Activated naive CD4-positive, alpha-beta T cell treated with anti-CD3 and anti-CD28 coated beads, Interleukin-2, amount 50 U/mL, for 24 hours (primary cell): ENCODE data around the gene CFLAR.
A peak's percentile ranks its signal among the peaks of the same experiment; 100 is the strongest.

Experiments used
- H3K27ac Mint-ChIP-seq: one replicate; pipeline ENCODE4 v1.8.0; 2021; ENCODE audit warnings: mild to moderate bottlenecking, mixed read lengths
- H3K27me3 Mint-ChIP-seq: one replicate; pipeline ENCODE4 v1.8.0; 2021; ENCODE audit warnings: mixed read lengths
- H3K36me3 Mint-ChIP-seq: one replicate; pipeline ENCODE4 v1.8.0; 2021; ENCODE audit warnings: mixed read lengths
- H3K4me1 Mint-ChIP-seq: one replicate; pipeline ENCODE4 v1.8.0; 2021; ENCODE audit warnings: mixed read lengths
- H3K4me3 Mint-ChIP-seq: one replicate; pipeline ENCODE4 v1.8.0; 2021; ENCODE audit warnings: mild to moderate bottlenecking, mixed read lengths
- H3K9me3 Mint-ChIP-seq: one replicate; pipeline ENCODE4 v1.8.0; 2021; ENCODE audit warnings: mixed read lengths

Gene CFLAR

GRCh38 chr2:201203916-201204654 lies 88.1 kb downstream of the CFLAR start:
- Mint-ChIP-seq H3K27ac (no peak overlapping the region), H3K27me3 (no peaks in the 10 kb centered on the region), H3K36me3 (peaks cover 14% of the 10 kb centered on the region), H3K4me3 (no peak overlapping the region), H3K4me1 (peaks cover 54% of the 10 kb centered on the region), H3K9me3 (no peaks in the 10 kb centered on the region)

- H3K4me3 Mint-ChIP-seq, result no peak overlapping the region
- no peaks in the 10 kb centered on the region for H3K27me3 Mint-ChIP-seq
- H3K36me3 Mint-ChIP-seq, result peaks cover 17% of the 10 kb centered on the region
- H3K4me1 Mint-ChIP-seq, result peaks cover 59% of the 10 kb centered on the region
- H3K27ac Mint-ChIP-seq, result peak overlapping the region; percentile 84
- no peaks in the 10 kb centered on the region for H3K9me3 Mint-ChIP-seq
Measured at GRCh38 chr2:201204655-201205514, 88.9 kb downstream of the CFLAR start.

- Mint-ChIP-seq H3K9me3 (no peaks in the 10 kb centered on the region), H3K27me3 (no peaks in the 10 kb centered on the region), H3K27ac (peak overlapping the region; percentile 84), H3K4me1 (peaks cover 58% of the 10 kb centered on the region), H3K4me3 (no peak overlapping the region), H3K36me3 (peaks cover 13% of the 10 kb centered on the region)
Measured at GRCh38 chr2:201205515-201205849, 89.5 kb downstream of the CFLAR start.

GRCh38 chr2:201208563-201209252 lies 92.7 kb downstream of the CFLAR start:
- Mint-ChIP-seq H3K27ac (peak overlapping the region; percentile 23), H3K27me3 (no peaks in the 10 kb centered on the region), H3K36me3 (peaks cover 14% of the 10 kb centered on the region), H3K9me3 (no peaks in the 10 kb centered on the region), H3K4me3 (no peak overlapping the region), H3K4me1 (peaks cover 47% of the 10 kb centered on the region)

GRCh38 chr2:201215963-201216362 lies 100.0 kb downstream of the CFLAR start:
- Mint-ChIP-seq H3K4me3 (no peak overlapping the region), H3K4me1 (peaks cover 36% of the 10 kb centered on the region), H3K9me3 (no peaks in the 10 kb centered on the region), H3K36me3 (peaks cover 17% of the 10 kb centered on the region), H3K27ac (peak overlapping the region; percentile 2), H3K27me3 (no peaks in the 10 kb centered on the region)

GRCh38 chr2:201216918-201217317 lies 101.0 kb downstream of the CFLAR start:
- H3K4me1 Mint-ChIP-seq, result peaks cover 45% of the 10 kb centered on the region
- peak overlapping the region; percentile 53 for H3K27ac Mint-ChIP-seq
- no peaks in the 10 kb centered on the region for H3K9me3 Mint-ChIP-seq
- no peaks in the 10 kb centered on the region for H3K27me3 Mint-ChIP-seq
- H3K4me3 Mint-ChIP-seq, result no peak overlapping the region
- H3K36me3 Mint-ChIP-seq, result peaks cover 15% of the 10 kb centered on the region

- Mint-ChIP-seq H3K4me1 (peaks cover 62% of the 10 kb centered on the region), H3K27ac (peak overlapping the region; percentile 48), H3K9me3 (no peaks in the 10 kb centered on the region), H3K4me3 (no peak overlapping the region), H3K27me3 (no peaks in the 10 kb centered on the region), H3K36me3 (peaks cover 15% of the 10 kb centered on the region)
Measured at GRCh38 chr2:201218780-201219179, 102.8 kb downstream of the CFLAR start.

GRCh38 chr2:201219328-201220096 lies 103.5 kb downstream of the CFLAR start:
- Mint-ChIP-seq H3K36me3 (peaks cover 15% of the 10 kb centered on the region), H3K9me3 (no peaks in the 10 kb centered on the region), H3K27me3 (no peaks in the 10 kb centered on the region), H3K4me1 (peaks cover 64% of the 10 kb centered on the region), H3K4me3 (no peak overlapping the region), H3K27ac (peak overlapping the region; percentile 88)

- peak overlapping the region; percentile 88 for H3K27ac Mint-ChIP-seq
- no peaks in the 10 kb centered on the region for H3K27me3 Mint-ChIP-seq
- H3K4me1 Mint-ChIP-seq, result peaks cover 68% of the 10 kb centered on the region
- H3K36me3 Mint-ChIP-seq, result peaks cover 14% of the 10 kb centered on the region
- H3K9me3 Mint-ChIP-seq, result no peaks in the 10 kb centered on the region
- no peak overlapping the region for H3K4me3 Mint-ChIP-seq
Measured at GRCh38 chr2:201220102-201220570, 104.2 kb downstream of the CFLAR start.

- H3K36me3 Mint-ChIP-seq, result peaks cover 4% of the 10 kb centered on the region
- H3K4me1 Mint-ChIP-seq, result peaks cover 71% of the 10 kb centered on the region
- peak overlapping the region; percentile 80 for H3K27ac Mint-ChIP-seq
- no peaks in the 10 kb centered on the region for H3K27me3 Mint-ChIP-seq
- H3K4me3 Mint-ChIP-seq, result peak overlapping the region; percentile 6
- no peaks in the 10 kb centered on the region for H3K9me3 Mint-ChIP-seq
Measured at GRCh38 chr2:201223089-201224073, 107.4 kb downstream of the CFLAR start.
